Muscle of leg (tissue), 11 donors: ENCODE data around the gene KCTD21. TPM values are rescaled to one million over a fixed set of nuclear protein-coding genes. Genes with fewer than 3 reads are reported as not detected.
"Not testable (repeated sequence)": the region's sequence is repeated elsewhere in the genome, so short reads cannot be mapped to it uniquely, and the experiment has no call there.

Source experiments
- DNase-seq: peaks from one replicate; pipeline ENCODE4 v3.0.0; 2013
- H3K27ac ChIP-seq: one replicate; pipeline ENCODE4 v1.5.1; 2013; ENCODE audit warnings: mild to moderate bottlenecking, low read length, control low read depth
- H3K27me3 ChIP-seq: one replicate; pipeline ENCODE4 v1.6.1; 2013; ENCODE audit warnings: low read length; ENCODE audit not compliant: control insufficient read depth, insufficient read depth
- H3K36me3 ChIP-seq: one replicate; pipeline ENCODE4 v1.6.1; 2013; ENCODE audit warnings: low read length; ENCODE audit not compliant: control insufficient read depth, insufficient read depth
- H3K4me1 ChIP-seq: one replicate; pipeline ENCODE4 v1.6.1; 2013; ENCODE audit warnings: low read length; ENCODE audit not compliant: control insufficient read depth, insufficient read depth
- H3K4me3 ChIP-seq: one replicate; pipeline ENCODE4 v1.5.1; 2013; ENCODE audit warnings: low read length, control low read depth
- H3K9me3 ChIP-seq: replicated peaks from 2 replicates; pipeline ENCODE4 v1.6.1; 2013; ENCODE audit warnings: low read depth, low read length; ENCODE audit not compliant: control insufficient read depth
- WGBS: methylation state at CpG from one replicate; pipeline ENCODE4 v1.1.5; 2013; ENCODE audit warnings: missing lambda C conversion rate; ENCODE audit not compliant: insufficient coverage; 5-methylcytosine and 5-hydroxymethylcytosine counted together
- polyA plus RNA-seq, 8 donors: library from polyadenylated mRNA; unstranded; fragments of 120-200 nt; gene quantifications; one replicate each; pipeline versions ENCODE4 v1.2.1 to v1.2.3, GENCODE V29; 2013; ENCODE audit warnings: inconsistent platforms in 1 of 8, low replicate concordance in 1 of 8; ENCODE audit not compliant: insufficient read length in 8 of 8, insufficient read depth in 1 of 8
- total RNA-seq: library from RNA; stranded (reverse); fragments of 120-200 nt; gene quantifications from one replicate; pipeline ENCODE4 v1.2.4, GENCODE V29; 2013

KCTD21 gene
- total and polyA plus RNA-seq, 9 donors = 4.9 to 7.7 (median 6.3) TPM

DNA sequence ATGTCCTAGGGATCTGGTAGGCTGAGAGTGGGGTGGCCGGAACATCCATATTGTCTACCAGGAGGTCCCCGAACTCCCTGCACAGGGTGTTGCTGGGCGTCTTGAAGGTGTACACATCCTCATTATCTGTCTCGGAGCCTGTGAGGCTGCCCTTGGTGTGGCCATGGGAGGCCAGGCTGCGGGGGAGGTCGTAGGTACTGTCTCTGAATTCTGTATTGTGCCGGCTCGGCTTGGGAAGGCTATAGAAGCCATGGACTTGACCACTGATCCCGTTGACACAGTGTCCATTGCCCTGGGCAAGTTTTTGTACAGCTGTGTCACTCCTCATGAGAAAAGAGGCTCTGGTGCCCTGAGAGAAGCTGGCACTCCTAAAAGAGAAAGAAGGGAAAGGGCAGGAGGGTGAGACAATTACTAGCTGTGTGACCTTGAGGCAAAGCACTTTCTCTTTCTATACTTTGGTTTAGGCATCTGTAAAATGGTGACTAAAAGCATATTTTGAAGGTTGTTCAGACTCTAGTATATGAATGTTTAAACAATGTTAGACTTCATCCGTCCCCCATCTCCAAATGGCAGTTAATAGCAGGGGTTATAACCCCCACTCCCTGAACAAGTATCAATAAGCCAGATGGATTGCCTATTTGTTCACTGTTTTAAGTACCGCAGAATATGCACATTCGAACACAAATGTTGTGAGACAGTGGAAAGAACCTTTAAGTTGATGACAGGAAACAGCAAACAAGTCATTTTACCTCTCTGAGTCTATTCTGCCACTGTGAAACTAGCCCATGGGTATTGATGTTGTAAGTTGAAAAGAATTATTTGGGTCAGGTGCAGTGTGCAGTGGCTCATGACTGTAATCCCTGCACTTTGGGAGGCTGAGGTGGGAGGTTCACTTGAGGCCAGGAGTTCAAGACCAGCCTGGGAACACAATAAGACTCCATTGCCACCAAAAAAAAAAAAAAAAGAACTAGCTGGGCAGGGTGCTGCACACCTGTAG lies 38.6 kb upstream of the KCTD21 start:
- Histone ChIP-seq H3K27ac (no peak overlapping the region), H3K4me3 (no peak overlapping the region), H3K27me3 (no peaks in the 10 kb centered on the region), H3K9me3 (no peaks in the 10 kb centered on the region), H3K4me1 (peaks cover 3% of the 10 kb centered on the region), H3K36me3 (peaks cover 39% of the 10 kb centered on the region)
- 89% methylated on average over 10 of the region's 12 CpGs for WGBS
- no peak for DNase-seq

DNA sequence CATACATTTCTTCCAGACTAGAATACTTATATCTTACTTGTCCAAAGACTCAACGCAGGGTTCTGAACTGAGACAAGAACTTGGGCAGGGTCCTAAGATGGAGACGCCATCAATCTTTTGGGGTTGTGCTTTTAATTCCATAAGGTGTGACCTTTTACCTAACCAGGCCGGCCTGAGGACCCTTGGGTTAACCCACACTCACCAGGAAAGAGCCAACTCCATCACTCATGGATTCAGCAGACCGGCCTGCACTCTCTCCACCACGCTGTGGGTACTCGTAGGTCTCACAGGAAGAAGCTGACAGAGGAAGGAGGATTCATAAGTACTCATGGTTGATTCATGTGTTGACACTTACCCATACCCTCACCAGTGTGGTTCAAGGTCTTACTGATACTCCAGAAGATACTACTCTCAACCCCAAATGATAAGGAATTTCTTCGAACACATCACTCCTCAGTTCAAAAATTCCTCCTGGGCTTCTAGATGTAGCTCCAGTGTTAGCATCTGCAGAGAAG lies 36.5 kb upstream of the KCTD21 start:
- H3K9me3 ChIP-seq = no peaks in the 10 kb centered on the region
- no peak for DNase-seq
- no peaks in the 10 kb centered on the region for H3K27me3 ChIP-seq
- H3K4me1 ChIP-seq = no peaks in the 10 kb centered on the region
- H3K27ac ChIP-seq = no peak overlapping the region
- peaks cover 59% of the 10 kb centered on the region for H3K36me3 ChIP-seq
- 100% methylated on average over 1 of the region's 7 CpGs for WGBS
- no peak overlapping the region for H3K4me3 ChIP-seq

DNA sequence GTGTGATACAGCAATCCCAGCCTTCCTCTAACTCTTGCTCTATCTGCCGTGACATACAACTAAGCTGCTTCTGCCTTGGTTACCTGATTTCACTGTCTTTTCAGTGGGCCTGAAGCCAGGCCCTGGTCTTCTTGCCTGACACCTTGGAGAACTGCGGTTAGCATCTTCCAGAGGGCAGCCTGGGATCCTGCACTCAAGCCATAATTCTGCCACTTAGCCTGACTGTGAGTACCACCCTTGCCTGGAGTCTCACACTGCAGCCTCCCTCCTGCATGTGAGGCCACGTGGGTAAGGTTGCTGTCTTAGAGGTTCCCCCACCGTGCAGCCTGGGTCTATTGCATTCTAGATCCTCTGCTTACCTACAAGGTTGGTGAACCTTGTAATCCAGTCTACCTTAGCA lies 36.1 kb upstream of the KCTD21 start:
- whole genome bisulfite sequencing = 90% methylated on average over 3 of the region's 4 CpGs
- no peaks in the 10 kb centered on the region for H3K4me1 ChIP-seq
- H3K27ac ChIP-seq = no peak overlapping the region
- H3K27me3 ChIP-seq = no peaks in the 10 kb centered on the region
- no peak overlapping the region for H3K4me3 ChIP-seq
- H3K9me3 ChIP-seq = no peaks in the 10 kb centered on the region
- DNase-seq = no peak
- peaks cover 64% of the 10 kb centered on the region for H3K36me3 ChIP-seq

DNA sequence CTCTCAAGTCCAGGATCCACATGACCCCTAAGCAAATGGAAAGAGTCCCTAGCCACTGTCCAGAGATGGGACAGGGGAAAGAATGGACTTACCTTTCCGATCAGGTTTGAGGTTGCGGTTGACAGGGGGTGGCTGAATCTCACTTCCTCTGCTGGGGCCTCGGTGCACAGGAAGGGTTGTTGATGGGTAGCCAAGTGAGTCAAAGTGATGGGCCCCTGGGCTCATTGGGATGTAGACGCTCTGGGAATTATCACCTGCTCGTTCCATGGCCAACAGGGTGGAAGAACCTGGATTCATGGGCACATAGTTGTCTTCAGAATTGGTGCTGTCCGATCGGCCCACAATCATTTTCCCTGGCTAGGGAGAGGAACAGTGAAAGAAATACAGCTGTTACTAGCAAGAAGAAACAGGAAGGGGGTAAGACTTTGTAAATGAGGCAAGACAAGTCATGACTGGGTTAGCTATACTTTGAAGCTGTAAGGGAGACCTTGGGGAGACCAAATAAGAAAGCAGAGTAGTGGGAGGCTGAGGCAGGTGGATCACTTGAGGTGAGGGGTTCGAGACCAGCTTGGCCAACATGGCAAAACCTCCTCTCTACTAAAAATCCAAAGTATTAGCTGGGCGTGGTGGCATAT lies 35.0 kb upstream of the KCTD21 start:
- H3K36me3 ChIP-seq = peaks cover 71% of the 10 kb centered on the region

DNA sequence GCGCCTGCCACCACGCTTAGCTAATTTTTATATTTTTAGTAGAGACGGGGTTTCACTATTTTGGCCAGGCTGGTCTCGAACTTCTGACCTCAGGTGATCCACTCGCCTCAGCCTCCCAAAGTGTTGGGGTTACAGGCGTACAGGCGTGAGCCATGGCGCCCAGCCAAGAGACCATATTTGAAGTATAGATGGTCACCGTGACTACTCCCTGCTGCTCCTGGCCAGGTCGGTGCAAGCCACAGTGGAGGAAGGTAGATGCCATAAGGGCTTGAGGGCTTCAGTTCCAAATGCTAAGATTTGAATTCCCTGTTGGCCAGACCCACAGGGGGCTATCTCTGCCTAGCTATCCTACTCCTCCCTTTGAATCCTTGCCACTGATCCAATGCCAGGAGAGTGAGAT lies 34.3 kb upstream of the KCTD21 start:
- DNase-seq, H3K27me3 ChIP-seq, H3K4me1 ChIP-seq, H3K9me3 ChIP-seq, H3K27ac ChIP-seq, H3K4me3 ChIP-seq: not testable (repeated sequence)
- 85% methylated on average over 10 of the region's 10 CpGs for WGBS
- peaks cover 78% of the 10 kb centered on the region for H3K36me3 ChIP-seq

More for the DNA sequence above, 35.0 kb upstream of the KCTD21 start:
- no peak for DNase-seq
- H3K27me3 ChIP-seq = no peaks in the 10 kb centered on the region
- H3K27ac ChIP-seq = no peak overlapping the region
- WGBS = 88% methylated on average over 8 of the region's 9 CpGs
- H3K4me3 ChIP-seq = no peak overlapping the region
- no peaks in the 10 kb centered on the region for H3K9me3 ChIP-seq
- no peaks in the 10 kb centered on the region for H3K4me1 ChIP-seq

DNA sequence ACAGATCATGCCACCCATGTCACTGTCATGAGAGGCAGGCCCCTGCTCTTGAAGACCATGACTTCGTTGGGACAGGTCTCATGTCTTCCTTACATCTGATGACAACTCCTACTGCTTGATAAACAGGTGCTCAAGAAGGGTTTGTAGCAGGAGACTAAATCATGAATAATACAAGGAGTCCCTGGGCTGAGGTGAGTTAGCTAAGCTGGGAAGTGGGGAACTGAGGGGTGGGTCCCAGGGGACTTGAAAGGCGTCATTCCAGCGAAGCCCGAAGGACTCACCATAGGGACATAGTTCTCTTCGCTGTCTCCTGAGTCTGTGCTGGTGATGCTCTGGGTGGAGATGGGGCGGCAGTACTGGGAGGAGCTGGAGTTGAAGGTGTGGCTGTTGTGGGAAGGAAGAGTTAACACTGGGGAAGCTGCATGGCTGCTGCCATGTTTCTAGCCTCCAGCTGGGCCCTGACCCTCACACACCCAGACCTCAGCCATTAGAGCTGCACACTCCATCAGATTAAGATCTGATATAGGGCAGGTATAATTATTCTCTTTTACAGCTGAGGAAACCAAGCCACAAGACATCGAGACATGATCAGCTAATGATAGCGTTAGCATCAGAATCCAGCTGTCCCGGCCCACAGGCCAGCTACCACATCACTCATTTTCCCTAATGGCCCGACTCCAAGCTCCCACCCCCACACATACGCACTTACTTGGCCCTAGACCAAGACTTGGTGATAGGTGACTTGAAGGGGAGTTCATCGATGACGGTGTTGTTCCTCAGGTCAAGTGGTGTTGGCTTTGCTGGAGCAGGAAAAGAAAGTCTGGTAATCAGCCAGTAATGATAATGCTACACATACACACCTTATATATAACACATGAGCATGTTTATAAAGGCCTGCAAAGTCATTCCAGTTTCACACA lies 33.2 kb upstream of the KCTD21 start:
- Histone ChIP-seq H3K36me3 (peaks cover 86% of the 10 kb centered on the region), H3K27ac (no peak overlapping the region), H3K4me1 (no peaks in the 10 kb centered on the region), H3K9me3 (no peaks in the 10 kb centered on the region), H3K27me3 (no peaks in the 10 kb centered on the region), H3K4me3 (no peak overlapping the region)
- DNase-seq = no peak
- WGBS = 95% methylated on average over 3 of the region's 13 CpGs

DNA sequence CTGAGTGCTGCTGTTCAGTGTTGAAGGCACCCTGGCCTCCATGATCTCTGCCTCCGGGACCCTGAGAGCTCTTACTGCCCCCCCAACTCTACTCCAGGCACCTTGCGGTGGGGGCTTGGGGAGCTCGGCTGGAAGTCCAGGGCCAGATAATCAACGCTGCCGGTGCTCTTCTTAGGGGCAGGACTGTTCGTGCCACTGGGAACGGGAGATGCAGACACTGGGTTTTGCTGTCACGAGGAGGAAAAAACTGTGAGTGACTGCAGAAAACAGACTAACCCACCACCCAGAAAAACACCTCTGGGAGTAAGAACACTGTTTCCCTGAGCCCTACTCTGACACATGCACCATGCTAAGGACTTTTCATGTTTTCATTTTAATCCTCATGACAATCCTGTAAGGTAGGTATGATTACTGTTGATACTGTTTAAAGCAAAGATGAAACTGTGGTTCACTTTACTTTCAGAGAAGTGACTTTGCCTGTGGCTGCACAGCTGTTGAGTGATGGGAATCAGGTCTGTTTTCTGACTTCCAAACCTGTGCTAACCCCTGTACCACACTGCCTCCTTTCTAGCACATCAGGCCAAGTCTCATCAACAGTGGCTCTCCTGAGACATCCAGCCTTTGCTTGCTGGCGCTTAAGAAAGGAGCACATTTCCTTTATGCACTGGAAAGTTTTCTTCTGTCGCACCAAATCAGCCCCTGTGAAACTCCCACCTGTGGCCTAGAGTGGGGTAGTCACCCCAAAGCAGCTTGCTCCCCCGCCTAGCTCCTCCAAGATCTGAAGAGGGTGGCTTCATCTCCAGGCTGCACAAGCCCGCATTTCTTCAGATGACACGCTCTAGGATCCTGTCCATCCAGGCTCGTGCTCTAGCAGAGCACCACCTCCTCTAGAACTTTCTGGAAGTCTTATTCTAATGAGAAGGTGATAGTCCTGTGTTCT lies 32.1 kb upstream of the KCTD21 start:
- Histone ChIP-seq H3K36me3 (peaks cover 90% of the 10 kb centered on the region), H3K4me1 (no peaks in the 10 kb centered on the region), H3K27me3 (no peaks in the 10 kb centered on the region), H3K9me3 (no peaks in the 10 kb centered on the region), H3K4me3 (no peak overlapping the region), H3K27ac (no peak overlapping the region)
- 91% methylated on average over 10 of the region's 14 CpGs for WGBS
- no peak for DNase-seq

DNA sequence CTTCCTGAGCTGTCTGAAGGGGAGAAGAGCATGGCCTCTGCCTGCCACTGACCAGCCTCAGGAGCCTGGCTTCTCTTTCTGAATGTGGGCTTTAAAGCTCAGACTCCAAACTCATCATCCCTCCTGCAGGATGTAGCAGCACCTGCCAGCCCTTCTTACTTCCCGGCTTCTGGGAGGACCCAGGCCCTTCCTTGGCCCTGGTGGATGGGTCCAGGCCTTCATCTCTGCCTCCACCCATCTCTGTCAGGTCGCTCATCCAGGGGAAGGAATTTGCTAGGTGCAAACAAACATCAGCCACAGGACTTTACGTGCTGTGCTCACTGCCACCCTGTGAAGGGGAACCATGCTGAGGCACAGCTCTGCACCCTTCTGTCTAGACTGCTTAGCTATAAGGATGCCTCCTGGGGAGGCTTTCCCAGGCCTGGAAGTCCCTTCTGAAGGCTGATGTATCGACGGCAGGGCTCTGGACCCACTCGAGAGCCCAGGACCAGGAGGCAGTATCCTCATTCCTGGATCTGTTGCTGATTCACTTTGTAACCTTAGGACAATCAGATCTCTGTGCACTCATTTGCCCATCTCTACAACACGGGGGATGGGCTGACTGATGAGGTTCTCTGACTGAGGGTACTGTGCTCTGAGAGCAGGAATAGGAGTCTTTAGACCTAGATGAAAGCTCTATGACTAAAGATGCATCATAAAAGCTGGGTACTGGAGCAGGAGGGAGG lies 31.2 kb upstream of the KCTD21 start:
- H3K27me3 ChIP-seq = no peaks in the 10 kb centered on the region
- no peak overlapping the region for H3K4me3 ChIP-seq
- H3K9me3 ChIP-seq = no peaks in the 10 kb centered on the region
- H3K36me3 ChIP-seq = peaks cover 88% of the 10 kb centered on the region
- 90% methylated on average over 6 of the region's 7 CpGs for WGBS
- no peak for DNase-seq
- H3K4me1 ChIP-seq = no peaks in the 10 kb centered on the region
- no peak overlapping the region for H3K27ac ChIP-seq
